Neural progenitor cell (in vitro differentiated cells): ENCODE data around the gene LRIG2. TPM values are rescaled to one million over a fixed set of nuclear protein-coding genes. Genes with fewer than 3 reads are reported as not detected.

Experiments
- DNase-seq: peaks from one replicate; pipeline ENCODE4 v3.0.0-alpha.2; 2016; ENCODE audit warnings: low spot score
- H2AFZ ChIP-seq: fragments of 200-600 bp; sonication (generic); replicated peaks from 2 replicates; pipeline ENCODE4 v1.6.1; 2016; ENCODE audit warnings: antibody characterized with exemption
- H3F3A ChIP-seq: fragments of 200-600 bp; sonication (generic); 2 replicates; pipeline ENCODE4 v1.6.1; 2016; ENCODE audit warnings: antibody characterized with exemption, low read depth
- H3K27ac ChIP-seq: fragments of 200-600 bp; sonication (generic); 2 replicates; pipeline ENCODE4 v1.5.1; 2016; ENCODE audit warnings: mild to moderate bottlenecking
- H3K27me3 ChIP-seq: fragments of 200-600 bp; sonication (generic); 2 replicates; pipeline ENCODE4 v1.6.1; 2016; ENCODE audit warnings: mild to moderate bottlenecking, moderate library complexity
- H3K36me3 ChIP-seq: fragments of 200-600 bp; sonication (generic); 2 replicates; pipeline ENCODE4 v1.5.1; 2016
- H3K4me1 ChIP-seq: fragments of 200-600 bp; sonication (generic); 2 replicates; pipeline ENCODE4 v1.6.1; 2016; ENCODE audit warnings: mixed run types
- H3K4me2 ChIP-seq: fragments of 200-600 bp; sonication (generic); 2 replicates; pipeline ENCODE4 v1.6.1; 2016
- H3K4me3 ChIP-seq: fragments of 200-600 bp; sonication (generic); 2 replicates; pipeline ENCODE4 v1.5.1; 2016
- H3K79me2 ChIP-seq: fragments of 200-600 bp; sonication (generic); 2 replicates; pipeline ENCODE4 v1.6.1; 2016; ENCODE audit warnings: low read depth
- H3K9ac ChIP-seq: fragments of 200-600 bp; sonication (generic); 2 replicates; pipeline ENCODE4 v1.6.1; 2016
- H3K9me3 ChIP-seq: fragments of 200-600 bp; sonication (generic); 2 replicates; pipeline ENCODE4 v1.5.1; 2016; ENCODE audit warnings: low read depth
- H4K20me1 ChIP-seq: fragments of 200-600 bp; sonication (generic); 2 replicates; pipeline ENCODE4 v1.6.1; 2016; ENCODE audit warnings: low read depth
- H3K27ac Mint-ChIP-seq: 3 replicates; pipeline ENCODE4 v1.8.0; 2021; ENCODE audit warnings: mixed read lengths
- H3K27me3 Mint-ChIP-seq: 2 replicates; pipeline ENCODE4 v1.8.0; 2022; ENCODE audit warnings: low read depth, mild to moderate bottlenecking, inconsistent platforms, moderate library complexity, mixed read lengths; ENCODE audit not compliant: insufficient read depth
- H3K36me3 Mint-ChIP-seq: 3 replicates; pipeline ENCODE4 v1.8.0; 2021; ENCODE audit warnings: mixed read lengths
- H3K4me1 Mint-ChIP-seq: 3 replicates; pipeline ENCODE4 v1.8.0; 2021; ENCODE audit warnings: mixed read lengths
- H3K4me3 Mint-ChIP-seq: 3 replicates; pipeline ENCODE4 v1.8.0; 2021; ENCODE audit warnings: mild to moderate bottlenecking, moderate library complexity, mixed read lengths
- H3K9me3 Mint-ChIP-seq: 3 replicates; pipeline ENCODE4 v1.8.0; 2020; ENCODE audit warnings: mixed read lengths
- EZH2 ChIP-seq: fragments of 200-600 bp; sonication (generic); IDR thresholded peaks from 2 replicates; pipeline ENCODE4 v1.6.1; 2017; ENCODE audit warnings: antibody characterized with exemption, mild to moderate bottlenecking, moderate library complexity
- EZH2phosphoT487 ChIP-seq: fragments of 200-600 bp; sonication (generic); IDR thresholded peaks from 2 replicates; pipeline ENCODE4 v1.6.1; 2017; ENCODE audit warnings: antibody characterized with exemption
- total RNA-seq: library from RNA; depleted of rRNA; stranded (reverse); fragments of >200 nt; gene quantifications from 2 replicates; pipeline ENCODE4 v1.2.3, GENCODE V29; 2015; ENCODE audit warnings: low replicate concordance
- TF ChIP-seq, protein P1 (sequence below): fragments of 200-600 bp; sonication (generic); IDR thresholded peaks from 2 replicates; pipeline ENCODE4 v1.5.1; 2017; ENCODE audit warnings: antibody characterized with exemption, mild to moderate bottlenecking

Gene LRIG2
- total RNA-seq, 1 donor from 2014 or later: 24.4 TPM

DNA sequence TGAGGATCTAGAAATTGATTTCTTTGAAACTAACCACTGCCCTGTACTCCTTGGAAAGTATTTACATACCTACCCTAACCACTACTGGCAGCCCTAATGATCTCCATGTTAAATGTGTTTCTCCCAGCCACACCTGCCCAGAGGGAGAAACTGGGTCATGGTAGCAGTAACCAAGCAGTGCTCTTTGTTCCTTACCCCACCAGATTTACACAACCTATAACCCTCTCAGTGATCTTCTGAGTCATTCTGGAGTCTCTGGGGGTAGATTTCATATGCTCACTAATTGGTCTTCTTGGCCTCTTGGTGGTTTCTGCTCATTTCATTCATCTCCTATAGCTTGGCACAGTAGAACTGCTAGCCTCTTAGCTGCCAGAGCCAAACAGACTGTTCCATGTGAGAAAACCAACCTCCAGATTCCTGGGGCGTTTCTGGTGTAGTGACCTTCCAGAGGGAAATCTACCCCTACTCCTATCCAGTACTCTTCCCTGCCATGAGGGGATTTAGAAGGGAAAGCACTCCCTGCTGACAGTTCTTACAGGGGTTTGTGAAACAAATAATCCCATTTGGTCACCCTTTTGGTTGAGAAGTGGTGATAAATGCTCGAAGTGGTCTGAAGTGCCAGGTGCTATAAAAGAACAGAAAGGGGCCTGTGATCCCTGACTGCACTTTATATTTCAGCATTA lies 36.2 kb upstream of the LRIG2 start:
- Histone ChIP-seq H2AFZ (no peak overlapping the region), H3K9me3 (no peaks in the 10 kb centered on the region), H3K27ac (no peak overlapping the region), H3K4me1 (peaks cover 24% of the 10 kb centered on the region), H3K36me3 (no peaks in the 10 kb centered on the region), H3F3A (peaks cover 30% of the 10 kb centered on the region), H3K9ac (no peak overlapping the region), H3K79me2 (no peaks in the 10 kb centered on the region), H3K4me2 (no peak overlapping the region), H4K20me1 (no peaks in the 10 kb centered on the region), H3K27me3 (no peaks in the 10 kb centered on the region), H3K4me3 (no peak overlapping the region)
- Mint-ChIP-seq H3K27me3 (peaks cover 5% of the 10 kb centered on the region), H3K9me3 (no peaks in the 10 kb centered on the region), H3K36me3 (no peaks in the 10 kb centered on the region), H3K27ac (no peak overlapping the region), H3K4me1 (peaks cover 7% of the 10 kb centered on the region), H3K4me3 (no peak overlapping the region)
- DNase-seq: no peak
- TF ChIP-seq, protein P1, sequence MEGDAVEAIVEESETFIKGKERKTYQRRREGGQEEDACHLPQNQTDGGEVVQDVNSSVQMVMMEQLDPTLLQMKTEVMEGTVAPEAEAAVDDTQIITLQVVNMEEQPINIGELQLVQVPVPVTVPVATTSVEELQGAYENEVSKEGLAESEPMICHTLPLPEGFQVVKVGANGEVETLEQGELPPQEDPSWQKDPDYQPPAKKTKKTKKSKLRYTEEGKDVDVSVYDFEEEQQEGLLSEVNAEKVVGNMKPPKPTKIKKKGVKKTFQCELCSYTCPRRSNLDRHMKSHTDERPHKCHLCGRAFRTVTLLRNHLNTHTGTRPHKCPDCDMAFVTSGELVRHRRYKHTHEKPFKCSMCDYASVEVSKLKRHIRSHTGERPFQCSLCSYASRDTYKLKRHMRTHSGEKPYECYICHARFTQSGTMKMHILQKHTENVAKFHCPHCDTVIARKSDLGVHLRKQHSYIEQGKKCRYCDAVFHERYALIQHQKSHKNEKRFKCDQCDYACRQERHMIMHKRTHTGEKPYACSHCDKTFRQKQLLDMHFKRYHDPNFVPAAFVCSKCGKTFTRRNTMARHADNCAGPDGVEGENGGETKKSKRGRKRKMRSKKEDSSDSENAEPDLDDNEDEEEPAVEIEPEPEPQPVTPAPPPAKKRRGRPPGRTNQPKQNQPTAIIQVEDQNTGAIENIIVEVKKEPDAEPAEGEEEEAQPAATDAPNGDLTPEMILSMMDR: no peak
- TF ChIP-seq EZH2: no peak
- no peak for TF ChIP-seq EZH2phosphoT487

DNA sequence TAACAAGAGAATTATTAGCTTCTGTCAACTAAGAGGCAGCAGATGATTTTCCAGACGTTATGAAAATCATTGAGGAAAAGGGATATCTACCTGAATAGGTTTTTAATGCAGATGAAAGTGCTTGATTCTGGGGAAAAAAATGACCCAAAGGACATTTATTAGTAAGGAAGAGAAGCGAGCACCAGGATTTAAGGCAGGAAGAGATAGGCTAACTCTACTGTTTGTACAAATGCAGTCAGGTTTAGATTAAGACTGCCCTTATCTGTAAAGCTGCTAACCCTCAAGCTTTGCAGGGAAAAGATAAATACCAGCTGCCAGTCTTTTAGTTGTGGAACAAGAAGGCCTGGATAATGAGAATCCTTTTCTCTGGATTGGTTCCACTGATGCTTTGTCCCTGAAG lies 33.0 kb upstream of the LRIG2 start:
- Histone ChIP-seq H3K36me3 (no peaks in the 10 kb centered on the region), H3K27ac (no peak overlapping the region), H3K79me2 (no peaks in the 10 kb centered on the region), H3K27me3 (no peaks in the 10 kb centered on the region), H3K9me3 (no peaks in the 10 kb centered on the region), H3K4me2 (peak overlapping the region; percentile 14), H2AFZ (no peak overlapping the region), H3K4me1 (peaks cover 45% of the 10 kb centered on the region), H4K20me1 (peaks cover 5% of the 10 kb centered on the region), H3K4me3 (no peak overlapping the region), H3K9ac (no peak overlapping the region), H3F3A (peaks cover 61% of the 10 kb centered on the region)
- no peaks in the 10 kb centered on the region for H3K36me3 Mint-ChIP-seq
- no peak overlapping the region for H3K4me3 Mint-ChIP-seq
- peaks cover 28% of the 10 kb centered on the region for H3K4me1 Mint-ChIP-seq
- TF ChIP-seq EZH2: no peak
- no peak overlapping the region for H3K27ac Mint-ChIP-seq
- DNase-seq: no peak
- no peaks in the 10 kb centered on the region for H3K9me3 Mint-ChIP-seq
- H3K27me3 Mint-ChIP-seq: peaks cover 4% of the 10 kb centered on the region

DNA sequence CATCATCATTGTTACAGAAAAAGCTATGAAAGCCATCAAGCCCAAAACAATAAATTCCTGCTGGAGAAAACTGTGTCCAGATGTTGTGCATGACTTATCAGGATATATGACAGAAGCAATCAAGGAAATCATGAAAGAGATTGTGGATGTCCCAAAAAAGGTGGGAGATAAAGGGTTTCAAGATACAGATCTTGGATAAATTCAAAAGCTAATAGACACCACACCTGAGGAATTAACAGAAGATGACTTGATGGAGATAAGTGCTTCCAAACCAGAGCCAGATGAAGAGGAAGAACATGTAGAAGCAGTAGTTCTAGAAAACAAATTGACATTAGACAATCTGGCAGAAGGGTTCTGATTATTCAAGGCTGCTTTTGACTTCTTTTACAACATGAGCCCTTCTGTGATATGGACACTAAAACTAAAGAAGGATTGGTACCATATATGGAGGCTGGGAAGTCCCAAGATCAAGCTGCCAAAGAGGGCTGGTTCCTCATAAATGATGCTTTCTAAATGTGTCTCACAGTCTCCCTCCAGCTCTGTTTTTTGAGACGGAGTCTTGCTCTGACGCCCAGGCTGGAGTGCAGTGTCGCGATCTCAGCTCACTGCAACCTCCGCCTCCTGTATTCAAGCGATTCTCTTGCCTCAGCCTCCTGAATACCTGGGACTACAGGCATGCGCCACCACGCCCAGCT lies 32.1 kb upstream of the LRIG2 start:
- no peak for DNase-seq
- Histone ChIP-seq H3K27me3 (no peaks in the 10 kb centered on the region), H3F3A (peaks cover 61% of the 10 kb centered on the region), H3K27ac (no peak overlapping the region), H3K9ac (no peak overlapping the region), H3K9me3 (no peaks in the 10 kb centered on the region), H3K36me3 (no peaks in the 10 kb centered on the region), H3K4me1 (peaks cover 45% of the 10 kb centered on the region), H4K20me1 (peaks cover 5% of the 10 kb centered on the region), H3K79me2 (no peaks in the 10 kb centered on the region), H3K4me2 (no peak overlapping the region), H3K4me3 (no peak overlapping the region), H2AFZ (no peak overlapping the region)
- Mint-ChIP-seq H3K9me3 (no peaks in the 10 kb centered on the region), H3K27ac (no peak overlapping the region), H3K27me3 (peaks cover 4% of the 10 kb centered on the region), H3K36me3 (no peaks in the 10 kb centered on the region), H3K4me3 (no peak overlapping the region), H3K4me1 (peaks cover 28% of the 10 kb centered on the region)
- no peak for TF ChIP-seq EZH2
- TF ChIP-seq, protein P1: no peak
- no peak for TF ChIP-seq EZH2phosphoT487
